HEK293 (cell line): ENCODE measurements around the gene PGPEP1.

Experiments
- CTCF ChIA-PET: fragments of 350-600 bp; formaldehyde crosslinking; extraction: SDS; loops from one replicate; lab custom pipeline; 2021; ENCODE audit warnings: antibody characterized with exemption; lab: Yijun Ruan, JAX
- POLR2A ChIA-PET: fragments of 300-600 bp; formaldehyde crosslinking; extraction: SDS; loops from one replicate; lab custom pipeline; 2020; ENCODE audit warnings: antibody characterized with exemption, inconsistent platforms; lab: Yijun Ruan, JAX
- H3K27ac ChIP-seq: fragments of 200-500 bp; sonication (Bioruptor generic); 2 replicates; pipeline ENCODE4 v1.5.1; 2014; ENCODE audit warnings: low read depth, low read length, control low read depth, inconsistent platforms; ENCODE audit errors: extremely low read depth
- H3K36me3 ChIP-seq, 2 experiments: fragments of 200-500 bp in 1 of 2; sonication (Bioruptor generic) in 1 of 2; 1 replicate in 1 of 2; 2 replicates in 1 of 2; pipeline ENCODE4 v1.5.1; 2014 to 2017; ENCODE audit warnings: inconsistent platforms in 2 of 2, low read length in 2 of 2; ENCODE audit not compliant: control insufficient read depth in 2 of 2, insufficient read depth in 1 of 2
- H3K4me1 ChIP-seq: fragments of 200-500 bp; sonication (Bioruptor generic); 2 replicates; pipeline ENCODE4 v1.5.1; 2014; ENCODE audit warnings: mild to moderate bottlenecking, low read length, inconsistent platforms; ENCODE audit not compliant: control insufficient read depth, insufficient read depth
- H3K4me3 ChIP-seq: 2 replicates; pipeline ENCODE4 v1.5.1; 2011; ENCODE audit warnings: low read depth, mild to moderate bottlenecking, control low read depth, low read length, moderate library complexity
- H3K9me3 ChIP-seq: fragments of 200-500 bp; sonication (Bioruptor generic); 2 replicates; pipeline ENCODE4 v1.5.1; 2014; ENCODE audit warnings: low read depth, low read length, inconsistent platforms; ENCODE audit not compliant: control insufficient read depth, insufficient read depth
- ELK4 ChIP-seq: IDR thresholded peaks from 2 replicates; pipeline ENCODE4 v1.6.1; 2011; ENCODE audit warnings: mild to moderate bottlenecking, low read depth, low read length, borderline replicate concordance
- IKZF3 ChIP-seq: fragments of 450-650 bp; IDR thresholded peaks from 2 replicates; pipeline ENCODE4 v1.5.0; 2018; ENCODE audit warnings: missing biosample characterization, mild to moderate bottlenecking, missing genetic modification characterization, moderate library complexity
- PRDM10 ChIP-seq: fragments of 450-650 bp; formaldehyde crosslinking; IDR thresholded peaks from 2 replicates; pipeline ENCODE4 v1.5.1; 2016; ENCODE audit warnings: missing biosample characterization, missing genetic modification characterization
- TCF7L2 ChIP-seq: IDR thresholded peaks from 2 replicates; pipeline ENCODE4 v1.6.1; 2011; ENCODE audit warnings: low read depth, mild to moderate bottlenecking, inconsistent platforms, low read length, moderate library complexity, borderline replicate concordance
- ZBTB10 ChIP-seq: fragments of 450-650 bp; formaldehyde crosslinking; IDR thresholded peaks from 2 replicates; pipeline ENCODE4 v1.5.1; 2016; ENCODE audit warnings: missing biosample characterization, missing genetic modification characterization
- ZBTB48 ChIP-seq: fragments of 450-650 bp; formaldehyde crosslinking; IDR thresholded peaks from 2 replicates; pipeline ENCODE4 v1.5.1; 2016; ENCODE audit warnings: missing biosample characterization, missing genetic modification characterization
- ZFP3 ChIP-seq: fragments of 450-650 bp; formaldehyde crosslinking; IDR thresholded peaks from 2 replicates; pipeline ENCODE4 v1.5.1; 2016; ENCODE audit warnings: low read depth, missing biosample characterization, missing genetic modification characterization
- ZNF211 ChIP-seq: fragments of 450-650 bp; formaldehyde crosslinking; IDR thresholded peaks from 2 replicates; pipeline ENCODE4 v1.5.1; 2016; ENCODE audit warnings: low read depth, missing biosample characterization, missing genetic modification characterization
- ZNF248 ChIP-seq: fragments of 450-650 bp; formaldehyde crosslinking; IDR thresholded peaks from 2 replicates; pipeline ENCODE4 v1.5.1; 2017; ENCODE audit warnings: missing biosample characterization, missing genetic modification characterization
- ZNF335 ChIP-seq: fragments of 450-650 bp; formaldehyde crosslinking; conservative IDR thresholded peaks from 2 replicates; pipeline ENCODE4 v1.5.1; 2016; ENCODE audit warnings: missing biosample characterization, missing genetic modification characterization
- ZNF398 ChIP-seq: fragments of 450-650 bp; formaldehyde crosslinking; IDR thresholded peaks from 2 replicates; pipeline ENCODE4 v1.5.1; 2017; ENCODE audit warnings: missing biosample characterization, missing genetic modification characterization
- ZNF404 ChIP-seq: fragments of 450-650 bp; formaldehyde crosslinking; IDR thresholded peaks from 2 replicates; pipeline ENCODE4 v1.5.1; 2017; ENCODE audit warnings: missing biosample characterization, missing genetic modification characterization
- ZNF416 ChIP-seq: fragments of 450-650 bp; formaldehyde crosslinking; IDR thresholded peaks from 2 replicates; pipeline ENCODE4 v1.5.1; 2016; ENCODE audit warnings: missing biosample characterization, missing genetic modification characterization
- ZNF473 ChIP-seq: fragments of 450-650 bp; formaldehyde crosslinking; IDR thresholded peaks from 2 replicates; pipeline ENCODE4 v1.5.1; 2017; ENCODE audit warnings: missing biosample characterization, missing genetic modification characterization
- ZNF548 ChIP-seq: fragments of 450-650 bp; formaldehyde crosslinking; IDR thresholded peaks from 2 replicates; pipeline ENCODE4 v1.5.1; 2016; ENCODE audit warnings: missing biosample characterization, missing genetic modification characterization
- ZNF596 ChIP-seq: fragments of 450-650 bp; IDR thresholded peaks from 2 replicates; pipeline ENCODE4 v1.5.0; 2018; ENCODE audit warnings: missing biosample characterization, mild to moderate bottlenecking, missing genetic modification characterization, moderate library complexity
- ZNF645 ChIP-seq: fragments of 450-650 bp; formaldehyde crosslinking; IDR thresholded peaks from 2 replicates; pipeline ENCODE4; 2016; ENCODE audit warnings: missing biosample characterization, missing genetic modification characterization
- ZNF654 ChIP-seq: fragments of 450-650 bp; formaldehyde crosslinking; IDR thresholded peaks from 2 replicates; pipeline ENCODE4 v1.5.1; 2016; ENCODE audit warnings: low read depth, missing biosample characterization, missing genetic modification characterization
- ZNF792 ChIP-seq: fragments of 450-650 bp; formaldehyde crosslinking; IDR thresholded peaks from 2 replicates; pipeline ENCODE4 v1.5.1; 2016; ENCODE audit warnings: missing biosample characterization, missing genetic modification characterization
- ZSCAN30 ChIP-seq: fragments of 450-650 bp; IDR thresholded peaks from 2 replicates; pipeline ENCODE4 v1.5.1; 2018; ENCODE audit warnings: missing biosample characterization, mild to moderate bottlenecking, missing genetic modification characterization, moderate library complexity
- TF ChIP-seq, protein P1 (sequence below): fragments of 450-650 bp; formaldehyde crosslinking; IDR thresholded peaks from 2 replicates; pipeline ENCODE4 v1.5.1; 2017; ENCODE audit warnings: missing biosample characterization, missing genetic modification characterization

PGPEP1 gene

DNA sequence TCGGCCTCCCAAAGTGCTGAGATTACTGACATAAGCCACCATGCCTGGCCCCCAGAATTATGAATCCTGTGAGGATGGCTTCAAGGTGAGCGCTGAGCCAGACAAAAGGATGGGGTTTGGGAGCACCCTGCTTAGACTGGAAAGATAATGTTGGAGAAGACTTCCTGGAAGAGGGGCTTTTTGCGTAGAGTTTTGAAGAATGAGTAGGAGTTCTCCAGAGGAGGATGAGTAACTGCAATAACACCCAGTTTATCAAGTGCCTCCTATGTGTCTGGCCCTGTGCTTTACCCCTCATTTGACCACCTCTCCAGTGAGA, 44.9 kb downstream of the PGPEP1 start:
- Histone ChIP-seq H3K27ac (no peak overlapping the region), H3K9me3 (no peaks in the 10 kb centered on the region), H3K4me1 (no peaks in the 10 kb centered on the region), H3K36me3 (no peaks in the 10 kb centered on the region), H3K4me3 (no peak overlapping the region)
- no peak for TF ChIP-seq ZNF473 (tag by site-specific recombination)
- TF ChIP-seq ZFP3 (tag by site-specific recombination) = peak; percentile 96
- ChIA-PET CTCF (interaction anchor here (0.5 to 5.6 kb wide), 12 partner anchors 15 to 676 kb away, joined by 3 to 68 read pairs (median 4); partner anchors contain the start of genes LRRC25 and SSBP4), POLR2A (no interaction called here)

DNA sequence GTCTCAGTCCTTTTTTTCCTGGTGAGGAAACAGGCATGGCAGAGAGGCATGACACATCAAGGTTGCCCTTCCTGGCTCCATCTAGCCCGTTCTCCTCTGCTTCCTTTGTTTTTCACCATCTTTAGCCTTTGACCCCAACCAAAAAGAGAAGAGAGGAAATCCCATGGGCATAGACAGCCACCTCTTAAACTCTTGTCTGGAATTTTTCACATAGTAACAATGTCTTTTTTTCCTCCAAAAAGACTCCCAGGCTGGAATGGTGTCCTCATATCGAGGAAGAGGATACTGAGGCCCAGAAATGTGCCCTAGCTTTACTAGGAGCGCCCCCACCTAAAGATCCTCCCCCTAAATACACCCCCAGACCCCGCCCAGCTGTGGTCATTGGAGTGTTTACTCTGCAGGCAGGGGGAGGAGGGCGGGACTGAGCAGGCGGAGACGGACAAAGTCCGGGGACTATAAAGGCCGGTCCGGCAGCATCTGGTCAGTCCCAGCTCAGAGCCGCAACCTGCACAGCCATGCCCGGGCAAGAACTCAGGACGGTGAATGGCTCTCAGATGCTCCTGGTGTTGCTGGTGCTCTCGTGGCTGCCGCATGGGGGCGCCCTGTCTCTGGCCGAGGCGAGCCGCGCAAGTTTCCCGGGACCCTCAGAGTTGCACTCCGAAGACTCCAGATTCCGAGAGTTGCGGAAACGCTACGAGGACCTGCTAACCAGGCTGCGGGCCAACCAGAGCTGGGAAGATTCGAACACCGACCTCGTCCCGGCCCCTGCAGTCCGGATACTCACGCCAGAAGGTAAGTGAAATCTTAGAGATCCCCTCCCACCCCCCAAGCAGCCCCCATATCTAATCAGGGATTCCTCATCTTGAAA, 45.5 kb downstream of the PGPEP1 start, which contains the start of gene GDF15:
TSS of gene GDF15 (plus strand) at position 484 of the 868 bp plus-strand sequence. CDS start at position 516, 32 bp downstream.
- Histone ChIP-seq H3K9me3 (no peaks in the 10 kb centered on the region), H3K36me3 (no peaks in the 10 kb centered on the region), H3K4me3 (no peak within 1 kb of the TSS), H3K27ac (no peak within 1 kb of the TSS), H3K4me1 (no peaks in the 10 kb centered on the region)
- ChIA-PET POLR2A (no interaction called here), CTCF (interaction anchor here (0.5 to 5.6 kb wide), 16 partner anchors 10 to 676 kb away, joined by 3 to 68 read pairs (median 4); partner anchors contain the start of genes LRRC25 and SSBP4)
- no peak for TF ChIP-seq ZNF211 (tag by site-specific recombination)
- TF ChIP-seq ZBTB10 (tag by site-specific recombination) = peak; percentile 7; the same call in 1 of the 2 replicates
- no peak for TF ChIP-seq ELK4
- no peak for TF ChIP-seq ZBTB48
- no peak for TF ChIP-seq ZNF654
- no peak for TF ChIP-seq ZNF792 (tag by site-specific recombination)
- peak; percentile 27; the same call in 1 of the 2 replicates for TF ChIP-seq ZNF335 (tag by site-specific recombination)
- no peak for TF ChIP-seq ZNF248 (tag by site-specific recombination)
- TF ChIP-seq ZNF596 (tag by site-specific recombination) = no peak
- 0 out of 2 replicates have a peak, but pooled peaks have one; percentile 34 for TF ChIP-seq ZSCAN30 (tag by site-specific recombination)
- TF ChIP-seq IKZF3 (tag by site-specific recombination) = peak; percentile 76
- TF ChIP-seq PRDM10 (tag by site-specific recombination) = 0 out of 2 replicates have a peak, but pooled peaks have one; percentile 8
- TF ChIP-seq, protein P1, sequence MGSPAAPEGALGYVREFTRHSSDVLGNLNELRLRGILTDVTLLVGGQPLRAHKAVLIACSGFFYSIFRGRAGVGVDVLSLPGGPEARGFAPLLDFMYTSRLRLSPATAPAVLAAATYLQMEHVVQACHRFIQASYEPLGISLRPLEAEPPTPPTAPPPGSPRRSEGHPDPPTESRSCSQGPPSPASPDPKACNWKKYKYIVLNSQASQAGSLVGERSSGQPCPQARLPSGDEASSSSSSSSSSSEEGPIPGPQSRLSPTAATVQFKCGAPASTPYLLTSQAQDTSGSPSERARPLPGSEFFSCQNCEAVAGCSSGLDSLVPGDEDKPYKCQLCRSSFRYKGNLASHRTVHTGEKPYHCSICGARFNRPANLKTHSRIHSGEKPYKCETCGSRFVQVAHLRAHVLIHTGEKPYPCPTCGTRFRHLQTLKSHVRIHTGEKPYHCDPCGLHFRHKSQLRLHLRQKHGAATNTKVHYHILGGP (tag by site-specific recombination) = no peak
- no peak for TF ChIP-seq TCF7L2
- no peak for TF ChIP-seq ZNF548 (tag by site-specific recombination)
- TF ChIP-seq ZNF416 (tag by site-specific recombination) = no peak
- TF ChIP-seq ZNF645 (tag by site-specific recombination) = no peak
- no peak for TF ChIP-seq ZNF404
- TF ChIP-seq ZNF398 (tag by site-specific recombination) = peak; percentile 56
